Central memory CD8-positive, alpha-beta T cell (primary cell): ENCODE measurements around the gene SANBR.
"Not testable (repeated sequence)": the region's sequence is repeated elsewhere in the genome, so short reads cannot be mapped to it uniquely, and the experiment has no call there.

Source experiments
- ATAC-seq: fragments of 150-1000 bp; cut with Tn5 transposase; replicated peaks from 2 replicates; pipeline ENCODE4 v1.10.0; 2022; ENCODE audit warnings: mild to moderate bottlenecking, moderate FRiP score, moderate number of reproducible peaks; ENCODE audit not compliant: poor library complexity, severe bottlenecking; ENCODE audit errors: extremely low read depth
- DNase-seq, 2 donors: peaks; one replicate each; pipeline ENCODE4 v3.0.0; 2021; ENCODE audit warnings: low spot score in 2 of 2
- H3K27ac Mint-ChIP-seq: one replicate; pipeline ENCODE4 v1.8.0; 2022; ENCODE audit warnings: low read depth, mild to moderate bottlenecking, moderate library complexity, mixed read lengths
- H3K27me3 Mint-ChIP-seq: one replicate; pipeline ENCODE4 v1.8.0; 2022; ENCODE audit warnings: mixed read lengths
- H3K36me3 Mint-ChIP-seq: one replicate; pipeline ENCODE4 v1.8.0; 2022; ENCODE audit warnings: mild to moderate bottlenecking, moderate library complexity, mixed read lengths; ENCODE audit not compliant: insufficient read depth
- H3K4me1 Mint-ChIP-seq: one replicate; pipeline ENCODE4 v1.8.0; 2022; ENCODE audit warnings: mixed read lengths
- H3K4me3 Mint-ChIP-seq: one replicate; pipeline ENCODE4 v1.8.0; 2022; ENCODE audit warnings: mild to moderate bottlenecking, moderate library complexity, mixed read lengths
- H3K9me3 Mint-ChIP-seq: one replicate; pipeline ENCODE4 v1.8.0; 2022; ENCODE audit warnings: mixed read lengths

SANBR gene

GRCh38 chr2:61065714-61066709, at the start of gene SANBR:
Gene SANBR (plus strand): TSS chr2:61065871. CDS start chr2:61070351, 4,480 bp downstream.
- H3K27ac Mint-ChIP-seq = peak within 1 kb of the TSS; percentile 82
- ATAC-seq = peak; percentile 97
- DNase-seq = peak; percentile 66 to 70
- peaks cover 11% of the 10 kb centered on the region for H3K4me1 Mint-ChIP-seq
- H3K4me3 Mint-ChIP-seq = peak within 1 kb of the TSS; percentile 85
- peaks cover 2% of the 10 kb centered on the region for H3K36me3 Mint-ChIP-seq
- H3K9me3 Mint-ChIP-seq = no peaks in the 10 kb centered on the region
- no peaks in the 10 kb centered on the region for H3K27me3 Mint-ChIP-seq

- no peaks in the 10 kb centered on the region for H3K27me3 Mint-ChIP-seq
- H3K36me3 Mint-ChIP-seq = peaks cover 18% of the 10 kb centered on the region
- H3K27ac Mint-ChIP-seq = peak overlapping the region; percentile 96
- DNase-seq (no peak), ATAC-seq (no peak)
- no peaks in the 10 kb centered on the region for H3K9me3 Mint-ChIP-seq
- H3K4me3 Mint-ChIP-seq = peak overlapping the region; percentile 98
- peaks cover 29% of the 10 kb centered on the region for H3K4me1 Mint-ChIP-seq
Observed at GRCh38 chr2:61015976-61016375, 49.7 kb upstream of the SANBR start.

GRCh38 chr2:61016392-61017002, 49.2 kb upstream of the SANBR start:
- Mint-ChIP-seq H3K4me1 (peaks cover 30% of the 10 kb centered on the region), H3K36me3 (peaks cover 18% of the 10 kb centered on the region), H3K27me3 (no peaks in the 10 kb centered on the region), H3K4me3 (peak overlapping the region; percentile 98), H3K27ac (peak overlapping the region; percentile 96), H3K9me3 (no peaks in the 10 kb centered on the region)
- DNase-seq = no peak
- no peak for ATAC-seq

GRCh38 chr2:61017003-61017555, 48.6 kb upstream of the SANBR start:
- Mint-ChIP-seq H3K36me3 (peaks cover 23% of the 10 kb centered on the region), H3K27ac (peak overlapping the region; percentile 96), H3K4me3 (peak overlapping the region; percentile 98), H3K9me3 (no peaks in the 10 kb centered on the region), H3K4me1 (peaks cover 30% of the 10 kb centered on the region), H3K27me3 (no peaks in the 10 kb centered on the region)
- peak; percentile 66 for ATAC-seq
- DNase-seq = peak; percentile 36 to 56

DNA sequence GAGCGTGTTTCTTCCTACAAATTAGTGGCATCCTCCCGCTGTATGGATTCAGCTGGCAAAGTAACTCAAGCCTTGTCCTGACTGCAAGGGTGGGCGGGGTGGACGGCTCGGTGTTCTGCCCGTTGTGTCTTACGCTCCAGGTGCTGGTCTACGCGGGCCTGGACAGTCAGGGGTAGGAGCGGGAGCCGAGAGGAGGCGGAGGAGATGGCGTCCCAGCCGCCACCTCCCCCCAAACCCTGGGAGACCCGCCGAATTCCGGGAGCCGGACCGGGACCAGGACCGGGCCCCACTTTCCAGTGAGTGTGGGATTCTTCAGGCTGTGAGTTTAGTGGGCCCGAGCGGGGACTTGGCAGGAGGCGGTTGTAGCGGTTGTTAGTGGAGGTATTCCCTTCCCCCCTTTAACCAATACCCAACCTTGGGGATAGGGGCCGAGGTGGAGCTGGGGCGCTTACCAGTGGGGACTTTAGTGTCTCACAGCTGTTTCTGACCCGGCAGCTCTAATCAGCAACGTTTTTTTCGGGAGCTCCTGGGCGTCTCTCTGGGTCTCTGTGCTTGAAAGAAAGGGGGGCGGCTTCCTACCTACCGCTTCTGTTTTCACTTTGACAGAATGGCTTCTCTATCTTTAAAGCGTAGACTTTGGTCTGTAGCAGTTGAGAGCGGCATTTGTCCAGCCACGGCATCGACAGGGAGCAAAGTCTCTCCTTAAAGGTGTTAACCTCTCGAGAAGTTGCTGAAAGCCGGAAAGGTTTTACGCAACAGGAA, 47.9 kb upstream of the SANBR start, which contains the start of the genes PEX13 and PUS10:
TSS of gene PEX13 (plus strand) at position 165 of the 762 bp plus-strand sequence. CDS start at position 205, 40 bp downstream.
TSS of gene PUS10 (minus strand) at position 700 of the 762 bp plus-strand sequence. CDS start 6,365 bp downstream, outside the sequence.
- Mint-ChIP-seq H3K9me3 (no peaks in the 10 kb centered on the region), H3K27ac (peak within 1 kb of the TSS; percentile 96), H3K36me3 (peaks cover 24% of the 10 kb centered on the region), H3K4me3 (peak within 1 kb of the TSS; percentile 98), H3K27me3 (no peaks in the 10 kb centered on the region), H3K4me1 (peaks cover 30% of the 10 kb centered on the region)
- DNase-seq (peak; percentile 23 to 24), ATAC-seq (peak; percentile 82)

- H3K4me1 Mint-ChIP-seq = peaks cover 34% of the 10 kb centered on the region
Observed at GRCh38 chr2:61018318-61018755, 47.3 kb upstream of the SANBR start.

DNA sequence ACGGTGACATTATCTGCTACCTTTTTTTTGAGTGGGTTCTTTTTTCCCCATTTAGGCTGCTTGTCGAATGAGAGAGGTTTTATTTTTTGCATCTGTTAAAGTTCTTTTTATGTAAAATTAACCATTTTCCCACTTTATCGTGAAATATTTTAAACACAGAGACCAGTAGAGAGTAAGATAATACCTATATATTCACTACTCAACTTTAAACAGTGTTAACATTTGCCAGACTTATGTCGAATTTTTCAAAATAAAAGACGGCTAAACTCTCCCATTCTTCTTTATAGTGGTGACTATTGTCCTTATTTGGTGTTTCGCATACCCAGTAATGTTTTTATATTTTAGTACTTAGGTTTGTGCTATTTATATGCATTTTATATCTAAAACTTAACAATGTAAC, 46.9 kb upstream of the SANBR start:
- no peak for DNase-seq
- no peak for ATAC-seq
- no peaks in the 10 kb centered on the region for H3K9me3 Mint-ChIP-seq
- H3K4me1 Mint-ChIP-seq = peaks cover 39% of the 10 kb centered on the region
- H3K4me3 Mint-ChIP-seq = peak overlapping the region; percentile 98
- peak overlapping the region; percentile 96 for H3K27ac Mint-ChIP-seq
- H3K27me3 Mint-ChIP-seq = no peaks in the 10 kb centered on the region
- peaks cover 24% of the 10 kb centered on the region for H3K36me3 Mint-ChIP-seq

More at GRCh38 chr2:61018318-61018755, 47.3 kb upstream of the SANBR start:
- DNase-seq = no peak
- Mint-ChIP-seq H3K9me3 (no peaks in the 10 kb centered on the region), H3K27me3 (no peaks in the 10 kb centered on the region), H3K27ac (peak overlapping the region; percentile 96), H3K4me3 (peak overlapping the region; percentile 98), H3K36me3 (peaks cover 24% of the 10 kb centered on the region)
- no peak for ATAC-seq

DNA sequence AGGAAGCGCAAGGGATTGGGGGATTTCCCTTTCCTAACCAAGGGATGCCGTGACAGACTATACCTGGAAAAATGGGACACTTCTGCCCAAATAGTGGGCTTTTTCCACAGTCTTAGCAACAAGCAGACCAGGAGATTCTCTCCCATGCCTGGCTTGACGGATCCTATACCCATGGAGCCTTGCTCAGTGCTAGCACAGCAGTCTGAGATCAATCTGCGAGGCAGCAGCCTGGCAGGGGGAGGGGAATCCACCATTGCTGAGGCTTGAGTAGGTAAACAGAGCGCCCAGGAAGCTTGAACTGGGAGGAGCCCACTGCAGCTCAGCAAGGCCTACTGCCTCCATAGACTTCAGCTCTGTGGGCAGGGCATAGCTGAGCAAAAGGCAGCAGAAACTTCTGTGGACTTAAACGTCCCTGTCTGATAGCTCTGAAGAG, 44.4 kb upstream of the SANBR start:
- H3K27ac Mint-ChIP-seq = no peak overlapping the region
- no peaks in the 10 kb centered on the region for H3K9me3 Mint-ChIP-seq

DNA sequence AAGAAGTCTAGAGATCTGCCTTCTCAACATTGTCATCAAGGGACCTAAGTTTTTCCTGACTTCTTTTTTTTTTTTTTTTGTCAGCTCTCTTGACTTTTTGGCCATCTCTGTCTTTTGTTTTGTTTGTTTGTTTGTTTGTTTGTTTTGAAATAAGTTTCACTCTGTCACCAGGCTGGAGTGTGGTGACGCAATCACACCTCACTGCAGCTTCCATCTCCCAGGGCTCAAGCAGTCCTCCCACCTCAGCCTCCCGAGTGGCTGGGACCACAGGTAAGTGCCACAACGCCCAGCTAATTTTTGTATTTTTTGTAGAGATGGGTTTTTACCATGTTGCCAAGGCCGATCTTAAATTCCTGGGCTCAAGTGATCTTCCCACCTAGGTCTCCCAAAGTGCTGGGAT, 42.0 kb upstream of the SANBR start:
- no peak for ATAC-seq
- Mint-ChIP-seq H3K27me3 (no peaks in the 10 kb centered on the region), H3K27ac (no peak overlapping the region), H3K4me1 (peaks cover 46% of the 10 kb centered on the region), H3K4me3 (peak overlapping the region; percentile 3), H3K9me3 (no peaks in the 10 kb centered on the region), H3K36me3 (peaks cover 21% of the 10 kb centered on the region)
- DNase-seq = no peak

More for the DNA sequence above, 44.4 kb upstream of the SANBR start:
- no peak for DNase-seq
- Mint-ChIP-seq H3K27me3 (no peaks in the 10 kb centered on the region), H3K4me1 (peaks cover 53% of the 10 kb centered on the region), H3K4me3 (no peak overlapping the region), H3K36me3 (peaks cover 26% of the 10 kb centered on the region)
- no peak for ATAC-seq

DNA sequence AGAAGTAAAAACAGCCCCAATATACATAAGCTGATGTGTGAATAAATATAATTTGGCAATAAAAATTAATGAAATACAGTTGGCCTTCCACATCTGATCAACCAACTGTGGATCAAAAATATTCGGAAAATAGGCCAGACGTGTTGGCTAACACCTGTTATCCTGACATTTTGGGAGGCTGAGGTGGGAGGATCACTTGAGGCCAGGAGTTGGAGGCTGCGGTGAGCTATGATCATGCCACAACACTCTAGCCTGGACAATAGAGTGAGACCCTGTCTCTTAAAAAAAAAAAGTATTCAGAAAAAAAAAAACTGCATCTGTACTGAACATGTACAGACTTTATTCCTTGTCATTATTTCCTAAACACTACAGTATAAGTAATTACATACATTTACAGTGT, 36.1 kb upstream of the SANBR start:
- no peak overlapping the region for H3K27ac Mint-ChIP-seq
- peaks cover 13% of the 10 kb centered on the region for H3K4me1 Mint-ChIP-seq
- H3K36me3 Mint-ChIP-seq = peaks cover 25% of the 10 kb centered on the region
- no peaks in the 10 kb centered on the region for H3K9me3 Mint-ChIP-seq
- ATAC-seq = no peak
- H3K4me3 Mint-ChIP-seq = no peak overlapping the region
- H3K27me3 Mint-ChIP-seq = no peaks in the 10 kb centered on the region
- DNase-seq = no peak

GRCh38 chr2:61034592-61034991, 31.1 kb upstream of the SANBR start:
- H3K9me3 Mint-ChIP-seq, DNase-seq, H3K4me1 Mint-ChIP-seq, H3K27me3 Mint-ChIP-seq, H3K4me3 Mint-ChIP-seq, ATAC-seq, H3K27ac Mint-ChIP-seq: not testable (repeated sequence)
- peaks cover 20% of the 10 kb centered on the region for H3K36me3 Mint-ChIP-seq

DNA sequence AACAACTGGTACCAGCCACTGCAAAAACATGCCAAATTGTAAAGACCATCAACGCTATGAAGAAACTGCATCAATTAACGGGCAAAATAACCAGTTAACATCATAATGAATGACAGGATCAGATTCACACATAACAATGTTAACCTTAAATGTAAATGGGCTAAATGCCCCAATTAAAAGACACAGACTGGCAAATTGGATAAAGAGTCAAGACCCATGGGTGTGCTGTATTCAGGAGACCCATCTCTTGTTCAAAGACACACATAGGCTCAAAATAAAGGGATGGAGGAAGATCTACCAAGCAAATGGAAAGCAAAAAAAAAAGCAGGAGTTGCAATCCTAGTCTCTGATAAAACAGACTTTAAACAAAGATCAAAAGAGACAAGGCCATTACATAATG, 29.0 kb upstream of the SANBR start:
- ATAC-seq = not testable (repeated sequence)

More for the DNA sequence above, 29.0 kb upstream of the SANBR start:
- H3K27me3 Mint-ChIP-seq, H3K4me3 Mint-ChIP-seq, DNase-seq, H3K27ac Mint-ChIP-seq, H3K9me3 Mint-ChIP-seq: not testable (repeated sequence)
- Mint-ChIP-seq H3K4me1 (peaks cover 20% of the 10 kb centered on the region), H3K36me3 (peaks cover 19% of the 10 kb centered on the region)
